22Rv1 (cell line): Measurements from ENCODE around the gene SLC10A3.

Experiments used
- ZFX ChIP-seq: fragments of 450-650 bp; IDR thresholded peaks from 2 replicates; pipeline ENCODE4 v1.6.1; 2017; ENCODE audit warnings: antibody characterized with exemption, borderline replicate concordance
- TF ChIP-seq, protein P1 (sequence below): fragments of 450-650 bp; IDR thresholded peaks from 2 replicates; pipeline ENCODE4 v1.5.1; 2017; ENCODE audit warnings: mild to moderate bottlenecking

DNA sequence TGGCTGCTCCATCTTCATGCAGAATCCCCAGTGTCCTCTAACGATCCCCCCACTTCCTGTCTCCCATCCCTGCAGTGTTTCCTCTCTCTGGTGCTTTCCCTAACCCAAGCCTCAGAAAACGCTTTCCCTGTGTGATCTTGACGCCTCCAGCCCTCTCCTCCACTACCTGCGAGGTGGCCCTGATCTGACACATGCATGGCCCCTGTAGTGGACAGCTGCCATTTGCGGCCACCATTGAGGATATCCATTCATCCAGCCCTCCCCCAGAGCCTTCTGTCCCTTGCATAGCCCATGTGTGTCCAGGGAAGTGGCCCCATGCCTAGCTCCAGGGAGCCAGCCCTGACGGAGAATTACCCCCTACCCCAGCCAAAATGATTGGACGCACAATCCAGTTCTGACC is 7.1 kb downstream of the SLC10A3 start:
- TF ChIP-seq, protein P1, sequence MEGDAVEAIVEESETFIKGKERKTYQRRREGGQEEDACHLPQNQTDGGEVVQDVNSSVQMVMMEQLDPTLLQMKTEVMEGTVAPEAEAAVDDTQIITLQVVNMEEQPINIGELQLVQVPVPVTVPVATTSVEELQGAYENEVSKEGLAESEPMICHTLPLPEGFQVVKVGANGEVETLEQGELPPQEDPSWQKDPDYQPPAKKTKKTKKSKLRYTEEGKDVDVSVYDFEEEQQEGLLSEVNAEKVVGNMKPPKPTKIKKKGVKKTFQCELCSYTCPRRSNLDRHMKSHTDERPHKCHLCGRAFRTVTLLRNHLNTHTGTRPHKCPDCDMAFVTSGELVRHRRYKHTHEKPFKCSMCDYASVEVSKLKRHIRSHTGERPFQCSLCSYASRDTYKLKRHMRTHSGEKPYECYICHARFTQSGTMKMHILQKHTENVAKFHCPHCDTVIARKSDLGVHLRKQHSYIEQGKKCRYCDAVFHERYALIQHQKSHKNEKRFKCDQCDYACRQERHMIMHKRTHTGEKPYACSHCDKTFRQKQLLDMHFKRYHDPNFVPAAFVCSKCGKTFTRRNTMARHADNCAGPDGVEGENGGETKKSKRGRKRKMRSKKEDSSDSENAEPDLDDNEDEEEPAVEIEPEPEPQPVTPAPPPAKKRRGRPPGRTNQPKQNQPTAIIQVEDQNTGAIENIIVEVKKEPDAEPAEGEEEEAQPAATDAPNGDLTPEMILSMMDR: no peak
- TF ChIP-seq ZFX: no peak
